ENCODE data around the gene NEMP2. TPM values are rescaled to one million over a fixed set of nuclear protein-coding genes. Genes with fewer than 3 reads are reported as not detected.

NEMP2 gene
- total and polyA plus RNA-seq, 4 donors = 0.67 to 6.1 (median 2.8) TPM

DNA sequence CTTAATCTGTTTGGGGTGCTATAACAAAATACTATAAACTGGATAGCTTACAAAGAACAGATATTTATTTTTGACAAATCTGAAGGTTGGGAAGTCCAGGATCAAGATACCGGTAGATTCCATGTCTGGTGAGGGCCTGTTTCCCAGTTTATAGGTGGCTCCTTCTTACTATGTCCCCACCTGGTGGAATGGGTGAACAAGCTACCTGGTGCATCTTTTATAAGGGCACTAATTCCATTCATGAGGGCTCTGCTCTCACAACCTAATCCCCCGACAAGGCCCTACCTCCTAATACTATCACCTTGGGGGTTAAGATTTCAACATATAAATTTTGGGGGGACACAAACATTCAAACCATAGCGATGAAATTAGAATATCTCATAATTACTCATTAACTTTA is 15.6 kb upstream of the NEMP2 start:
- Histone ChIP-seq H3K36me3 (ENCODE audit: control insufficient read depth in 4 of 4, insufficient read depth in 3 of 4, low read depth in 1 of 4, low read length in 3 of 4) (no peaks in the 10 kb centered on the region), H3K27ac (ENCODE audit: low read depth in 1 of 2, low read length in 2 of 2) (no peak overlapping the region), H3K9me3 (ENCODE audit: control insufficient read depth in 4 of 4, low read length in 3 of 4) (peaks cover 0 to 3% (median 0%) of the 10 kb centered on the region in 4 donors), H3K27me3 (ENCODE audit: control insufficient read depth in 4 of 4, insufficient read depth in 4 of 4, low read length in 3 of 4) (no peaks in the 10 kb centered on the region), H3K9ac (ENCODE audit: low read depth in 1 of 2, low read length in 2 of 2) (no peak overlapping the region), H3K4me1 (ENCODE audit: control insufficient read depth in 4 of 4, insufficient read depth in 4 of 4, low read length in 3 of 4) (no peaks in the 10 kb centered on the region), H3K4me3 (ENCODE audit: low read depth in 1 of 3, low read length in 3 of 3) (no peak overlapping the region)
- no peak for DNase-seq (ENCODE audit: low spot score)
- TF ChIP-seq REST (IDR thresholded peaks at IDR 0.05) = no peak
- TF ChIP-seq FOXA1 (IDR thresholded peaks at IDR 0.05) = no peak
- TF ChIP-seq, protein P1, sequence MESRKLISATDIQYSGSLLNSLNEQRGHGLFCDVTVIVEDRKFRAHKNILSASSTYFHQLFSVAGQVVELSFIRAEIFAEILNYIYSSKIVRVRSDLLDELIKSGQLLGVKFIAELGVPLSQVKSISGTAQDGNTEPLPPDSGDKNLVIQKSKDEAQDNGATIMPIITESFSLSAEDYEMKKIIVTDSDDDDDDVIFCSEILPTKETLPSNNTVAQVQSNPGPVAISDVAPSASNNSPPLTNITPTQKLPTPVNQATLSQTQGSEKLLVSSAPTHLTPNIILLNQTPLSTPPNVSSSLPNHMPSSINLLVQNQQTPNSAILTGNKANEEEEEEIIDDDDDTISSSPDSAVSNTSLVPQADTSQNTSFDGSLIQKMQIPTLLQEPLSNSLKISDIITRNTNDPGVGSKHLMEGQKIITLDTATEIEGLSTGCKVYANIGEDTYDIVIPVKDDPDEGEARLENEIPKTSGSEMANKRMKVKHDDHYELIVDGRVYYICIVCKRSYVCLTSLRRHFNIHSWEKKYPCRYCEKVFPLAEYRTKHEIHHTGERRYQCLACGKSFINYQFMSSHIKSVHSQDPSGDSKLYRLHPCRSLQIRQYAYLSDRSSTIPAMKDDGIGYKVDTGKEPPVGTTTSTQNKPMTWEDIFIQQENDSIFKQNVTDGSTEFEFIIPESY (IDR thresholded peaks at IDR 0.05) = no peak
- no peak for TF ChIP-seq JUND (IDR thresholded peaks at IDR 0.05)
- no peak for TF ChIP-seq EGR1 (IDR thresholded peaks at IDR 0.05; ENCODE audit: low read depth in 2 of 2)
- TF ChIP-seq, protein P2, sequence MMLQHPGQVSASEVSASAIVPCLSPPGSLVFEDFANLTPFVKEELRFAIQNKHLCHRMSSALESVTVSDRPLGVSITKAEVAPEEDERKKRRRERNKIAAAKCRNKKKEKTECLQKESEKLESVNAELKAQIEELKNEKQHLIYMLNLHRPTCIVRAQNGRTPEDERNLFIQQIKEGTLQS (IDR thresholded peaks at IDR 0.05) = no peak
- no peak for TF ChIP-seq NR2F2 (IDR thresholded peaks at IDR 0.05)
- no peak for TF ChIP-seq GABPA (IDR thresholded peaks at IDR 0.05 in 1 of 2, conservative IDR thresholded peaks at IDR 0.05 in 1 of 2)
- TF ChIP-seq FOXA2 (IDR thresholded peaks at IDR 0.05) = no peak
- no peak for TF ChIP-seq HNF4G (IDR thresholded peaks at IDR 0.05)
- no peak for TF ChIP-seq YY1 (IDR thresholded peaks at IDR 0.05)
- TF ChIP-seq SP1 (IDR thresholded peaks at IDR 0.05) = no peak
- TF ChIP-seq CTCF (IDR thresholded peaks at IDR 0.05; ENCODE audit: low read depth, low read length, missing input control) = no peak
- TF ChIP-seq HNF4A (conservative IDR thresholded peaks at IDR 0.05) = no peak
- TF ChIP-seq, protein P3, sequence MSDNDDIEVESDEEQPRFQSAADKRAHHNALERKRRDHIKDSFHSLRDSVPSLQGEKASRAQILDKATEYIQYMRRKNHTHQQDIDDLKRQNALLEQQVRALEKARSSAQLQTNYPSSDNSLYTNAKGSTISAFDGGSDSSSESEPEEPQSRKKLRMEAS (IDR thresholded peaks at IDR 0.05) = no peak
- TF ChIP-seq RXRA (IDR thresholded peaks at IDR 0.05) = no peak
- TF ChIP-seq RAD21 (IDR thresholded peaks at IDR 0.05) = no peak
- TF ChIP-seq TAF1 (conservative IDR thresholded peaks at IDR 0.05) = no peak
- 95% methylated on average over 3 of the region's 3 CpGs for WGBS
